GM03348 (cell line): Measurements from ENCODE around the gene APOM.

Experiments
- DNase-seq: peaks from one replicate; pipeline ENCODE4 v3.0.0; 2012; ENCODE audit warnings: low spot score

The APOM gene

GRCh38 chr6:31658983-31659648 lies 3.4 kb downstream of the APOM start:
- DNase-seq = no peak

- DNase-seq = peak; percentile 42
Measured at GRCh38 chr6:31659649-31660380, 4.1 kb downstream of the APOM start.

GRCh38 chr6:31660381-31661261 lies 4.9 kb downstream of the APOM start, which contains the start of gene C6orf47:
C6orf47 (minus strand) TSS chr6:31660778; CDS start chr6:31659947, 831 bp downstream.
- peak; percentile 93 for DNase-seq

GRCh38 chr6:31661262-31662123 lies 5.8 kb downstream of the APOM start:
- DNase-seq = no peak

GRCh38 chr6:31662124-31662723 lies 6.5 kb downstream of the APOM start:
- no peak for DNase-seq

- no peak for DNase-seq
Measured at GRCh38 chr6:31663126-31663960, 7.6 kb downstream of the APOM start.

- peak; percentile 84 for DNase-seq
Measured at GRCh38 chr6:31663961-31664789, 8.5 kb downstream of the APOM start.

GRCh38 chr6:31664790-31665500 lies 9.3 kb downstream of the APOM start, which contains the start of gene GPANK1:
GPANK1 (minus strand) TSS chr6:31664997; CDS start chr6:31664478, 519 bp downstream.
- DNase-seq = peak; percentile 78

- DNase-seq = peak; percentile 97
Measured at GRCh38 chr6:31665501-31666336, 10.0 kb downstream of the APOM start, which contains the start of gene CSNK2B. CSNK2B (plus strand) TSS chr6:31666080; CDS start chr6:31666832, 752 bp downstream.

- peak; percentile 40 for DNase-seq
Measured at GRCh38 chr6:31666337-31666965, 10.8 kb downstream of the APOM start.

GRCh38 chr6:31669676-31670075 lies 14.0 kb downstream of the APOM start, which contains the start of gene LY6G5B:
LY6G5B (plus strand) TSS chr6:31669976; CDS start chr6:31670951, 975 bp downstream.
- no peak for DNase-seq

- DNase-seq = no peak
Measured at GRCh38 chr6:31676322-31676903, 20.7 kb downstream of the APOM start.

- DNase-seq = no peak
Measured at GRCh38 chr6:31676904-31677303, 21.2 kb downstream of the APOM start.

GRCh38 chr6:31677955-31678354 lies 22.3 kb downstream of the APOM start:
- DNase-seq = no peak

GRCh38 chr6:31680226-31681134 lies 24.8 kb downstream of the APOM start, which contains the start of gene LY6G5C:
LY6G5C (minus strand) TSS chr6:31681067; CDS start chr6:31680373, 694 bp downstream.
- peak; percentile 90 for DNase-seq
